H1 (cell line): ENCODE results near the gene UBASH3A. TPM values are rescaled to one million over a fixed set of nuclear protein-coding genes. Genes with fewer than 3 reads are reported as not detected.

Experiments used
- CHD2 ChIP-seq: IDR thresholded peaks from 2 replicates; pipeline ENCODE4 v1.6.1; 2012; ENCODE audit warnings: low read length, improper control_type of control experiment
- EP300 ChIP-seq, 2 experiments: IDR thresholded peaks; 1 replicate in 1 of 2; 2 replicates in 1 of 2; pipeline ENCODE4 v1.6.1; 2011 to 2012; ENCODE audit warnings: low read depth in 2 of 2, low read length in 2 of 2, mild to moderate bottlenecking in 2 of 2, borderline replicate concordance in 1 of 2, inconsistent platforms in 1 of 2, moderate library complexity in 1 of 2
- FOSL1 ChIP-seq: IDR thresholded peaks from 2 replicates; pipeline ENCODE4 v1.6.1; 2011; ENCODE audit warnings: mild to moderate bottlenecking, low read depth, low read length, moderate library complexity; ENCODE audit not compliant: insufficient read depth
- KDM4A ChIP-seq: IDR thresholded peaks from one replicate; pipeline ENCODE4 v1.7.1; 2012; ENCODE audit warnings: low read depth, mild to moderate bottlenecking, moderate library complexity, low read length, inconsistent platforms; ENCODE audit not compliant: severe bottlenecking
- SAP30 ChIP-seq: fragments of 300-600 bp; sonication (generic); IDR thresholded peaks from 2 replicates; pipeline ENCODE4 v1.7.1; 2012; ENCODE audit warnings: low read length, moderate library complexity, mild to moderate bottlenecking, inconsistent platforms; ENCODE audit not compliant: insufficient read depth, insufficient replicate concordance
- SIX5 ChIP-seq: IDR thresholded peaks from 2 replicates; pipeline ENCODE4 v1.6.1; 2011; ENCODE audit warnings: mild to moderate bottlenecking, low read depth, low read length
- TAF7 ChIP-seq: optimal IDR thresholded peaks from 2 replicates; pipeline ENCODE3; 2011; ENCODE audit warnings: low read depth, mild to moderate bottlenecking, inconsistent platforms, low read length, moderate library complexity, borderline replicate concordance
- TBP ChIP-seq: IDR thresholded peaks from 2 replicates; pipeline ENCODE4 v1.6.1; 2011; ENCODE audit warnings: low read depth, low read length, improper control_type of control experiment
- polyA plus RNA-seq, 7 experiments: library from polyadenylated mRNA; depleted of rRNA in 3 of 7; stranded (reverse) in 5 of 7; unstranded in 2 of 7; fragments of >200 nt in 5 of 7; fragments of 200-250 nt in 2 of 7; gene quantifications; 1 replicate in 5 of 7; 2 replicates in 1 of 7; 4 replicates in 1 of 7; pipeline versions ENCODE4 v1.2.1 to v1.2.3, GENCODE V29; 2011 to 2013; ENCODE audit warnings: missing spikeins in 2 of 7, mixed read lengths in 2 of 7
- total RNA-seq: library from RNA; stranded (reverse); fragmentation: NEBNext Ultra II Directional; extraction: Animal tissue kit (Norgen Biotek cat#: 25700); gene quantifications from 2 replicates; pipeline ENCODE4 v1.2.1, GENCODE V29; 2021

UBASH3A gene
- total and polyA plus RNA-seq, 2 of the 8 experiments (the other 6 are each of a cell fraction or from before 2014, with no cell fraction given) = not detected

- TF ChIP-seq SIX5 (no peak), FOSL1 (no peak), CHD2 (no peak), KDM4A (no peak), EP300 (IDR thresholded peaks at IDR 0.05; ENCODE audit: borderline replicate concordance in 1 of 2, low read depth in 2 of 2, low read length in 2 of 2) (no peak), TBP (no peak), TAF7 (no peak), SAP30 (no peak)
- TF ChIP-seq, all 59 proteins: peak for 0
Observed at GRCh38 chr21:42362198-42362597, 41.5 kb upstream of the UBASH3A start (continued).
